SK-N-SH (cell line): ENCODE data around the gene ZSWIM5. TPM values are rescaled to one million over a fixed set of nuclear protein-coding genes. Genes with fewer than 3 reads are reported as not detected.

Source experiments
- CTCF ChIA-PET: fragments of 300-600, 350-600 bp; formaldehyde crosslinking; extraction: SDS; loops from one replicate; lab custom pipeline; 2021; lab: Yijun Ruan, JAX
- POLR2A ChIA-PET: fragments of 350-600 bp; sonication (Branson Sonifier 250); formaldehyde crosslinking; extraction: SDS; loops from one replicate; lab custom pipeline; 2020; ENCODE audit warnings: antibody characterized with exemption, inconsistent platforms; lab: Yijun Ruan, JAX
- DNase-seq: peaks from one replicate; pipeline ENCODE4 v3.0.0; 2012
- H2AFZ ChIP-seq: fragments of 200-600 bp; sonication (generic); 2 replicates; pipeline ENCODE4 v1.8.1; 2016; ENCODE audit warnings: antibody characterized with exemption, mild to moderate bottlenecking, low read depth
- H3F3A ChIP-seq: fragments of 200-600 bp; sonication (generic); replicated peaks from 2 replicates; pipeline ENCODE3; 2016; ENCODE audit warnings: antibody characterized with exemption, mild to moderate bottlenecking; ENCODE audit not compliant: insufficient read depth
- H3K27ac ChIP-seq, 2 experiments: fragments of 200-500 bp in 1 of 2; fragments of 200-600 bp in 1 of 2; sonication (Bioruptor generic) in 1 of 2; sonication (generic), shearing (Covaris generic) in 1 of 2; 2 replicates each; pipeline versions ENCODE4 v1.5.1 to v1.6.1; 2014 to 2016; ENCODE audit warnings: low read depth in 2 of 2, inconsistent platforms in 1 of 2, low read length in 1 of 2, mild to moderate bottlenecking in 1 of 2, mixed read lengths in 1 of 2
- H3K27me3 ChIP-seq: fragments of 200-600 bp; sonication (generic), shearing (Covaris generic); 2 replicates; pipeline ENCODE4 v1.6.1; 2016; ENCODE audit warnings: mixed run types; ENCODE audit not compliant: insufficient read depth
- H3K36me3 ChIP-seq, 2 experiments: fragments of 200-500 bp in 1 of 2; fragments of 200-600 bp in 1 of 2; sonication (Bioruptor generic) in 1 of 2; sonication (generic) in 1 of 2; replicated peaks in 1 of 2; 2 replicates each; pipeline versions ENCODE3 to v1.5.1; 2014 to 2016; ENCODE audit warnings: low read length in 1 of 2, mild to moderate bottlenecking in 1 of 2; ENCODE audit not compliant: insufficient read depth in 2 of 2, control insufficient read depth in 1 of 2
- H3K4me1 ChIP-seq, 2 experiments: fragments of 200-500 bp in 1 of 2; fragments of 200-600 bp in 1 of 2; sonication (Bioruptor generic) in 1 of 2; sonication (generic), shearing (Covaris generic) in 1 of 2; 2 replicates each; pipeline versions ENCODE4 v1.5.1 to v1.6.1; 2014 to 2016; ENCODE audit warnings: low read depth in 1 of 2, low read length in 1 of 2, mixed run types in 1 of 2; ENCODE audit not compliant: insufficient read depth in 2 of 2, control insufficient read depth in 1 of 2
- H3K4me2 ChIP-seq: fragments of 200-600 bp; sonication (generic), shearing (Covaris generic); 2 replicates; pipeline ENCODE4 v1.6.1; 2017; ENCODE audit warnings: mixed run types
- H3K4me3 ChIP-seq, 2 experiments: fragments of 200-500 bp in 1 of 2; fragments of 200-600 bp in 1 of 2; sonication (Bioruptor generic) in 1 of 2; sonication (generic), shearing (Covaris generic) in 1 of 2; 2 replicates each; pipeline versions ENCODE4 v1.5.1 to v1.8.1; 2014 to 2016; ENCODE audit warnings: low read depth in 2 of 2, inconsistent platforms in 1 of 2, low read length in 1 of 2, mild to moderate bottlenecking in 1 of 2, mixed read lengths in 1 of 2, moderate library complexity in 1 of 2
- H3K79me2 ChIP-seq: fragments of 200-600 bp; sonication (generic); 2 replicates; pipeline ENCODE4 v1.8.1; 2017; ENCODE audit warnings: mild to moderate bottlenecking; ENCODE audit not compliant: insufficient read depth
- H3K9ac ChIP-seq: fragments of 200-600 bp; sonication (generic); 2 replicates; pipeline ENCODE4 v1.6.1; 2017; ENCODE audit warnings: mixed run types
- H3K9me2 ChIP-seq: fragments of 200-600 bp; sonication (generic); 2 replicates; pipeline ENCODE4 v1.6.1; 2017; ENCODE audit warnings: mixed run types
- H3K9me3 ChIP-seq: fragments of 200-600 bp; sonication (generic); 2 replicates; pipeline ENCODE4 v1.6.1; 2017; ENCODE audit warnings: mixed run types, mild to moderate bottlenecking, moderate library complexity
- H4K20me1 ChIP-seq: fragments of 200-600 bp; sonication (generic); 2 replicates; pipeline ENCODE4 v1.6.1; 2017; ENCODE audit warnings: mild to moderate bottlenecking, mixed run types; ENCODE audit not compliant: insufficient read depth
- CHD2 ChIP-seq: fragments of 150-350 bp; IDR thresholded peaks from 2 replicates; pipeline ENCODE4 v1.6.1; 2018; ENCODE audit warnings: low read length; ENCODE audit not compliant: partially characterized antibody
- CTCF ChIP-seq: fragments of 200-600 bp; sonication (generic); IDR thresholded peaks from 2 replicates; pipeline ENCODE4 v1.6.1; 2017; ENCODE audit warnings: antibody characterized with exemption, mild to moderate bottlenecking, moderate library complexity
- EP300 ChIP-seq, 2 experiments: IDR thresholded peaks; 2 replicates each; pipeline versions ENCODE4 v1.4.0 to v1.6.1; 2012; ENCODE audit warnings: borderline replicate concordance in 1 of 2, low read depth in 1 of 2, low read length in 1 of 2
- EZH2phosphoT487 ChIP-seq: fragments of 200-600 bp; sonication (generic); IDR thresholded peaks from 2 replicates; pipeline ENCODE4 v1.6.1; 2017; ENCODE audit warnings: low read depth, mixed run types, mild to moderate bottlenecking, antibody characterized with exemption, moderate library complexity, borderline replicate concordance
- FOSL2 ChIP-seq: IDR thresholded peaks from 2 replicates; pipeline ENCODE4 v1.4.0; 2012; ENCODE audit warnings: low read depth, mild to moderate bottlenecking, moderate library complexity, borderline replicate concordance
- FOXM1 ChIP-seq: IDR thresholded peaks from 2 replicates; pipeline ENCODE4 v1.4.0; 2012; ENCODE audit warnings: low read depth, mild to moderate bottlenecking
- IRF3 ChIP-seq: fragments of 150-350 bp; IDR thresholded peaks from 2 replicates; pipeline ENCODE4 v1.6.1; 2016; ENCODE audit warnings: mild to moderate bottlenecking, low read depth, low read length
- JUND ChIP-seq: IDR thresholded peaks from 2 replicates; pipeline ENCODE4 v1.4.0; 2012
- MAX ChIP-seq: IDR thresholded peaks from 2 replicates; pipeline ENCODE4 v1.4.0; 2012; ENCODE audit warnings: low read depth
- NFIC ChIP-seq: IDR thresholded peaks from 2 replicates; pipeline ENCODE4 v1.4.0; 2012; ENCODE audit warnings: borderline replicate concordance
- NRF1 ChIP-seq: IDR thresholded peaks from 2 replicates; pipeline ENCODE4 v1.6.1; 2012; ENCODE audit warnings: low read depth, mild to moderate bottlenecking, low read length
- PBX3 ChIP-seq: IDR thresholded peaks from 2 replicates; pipeline ENCODE4; 2012
- RAD21 ChIP-seq: IDR thresholded peaks from 2 replicates; pipeline ENCODE4 v1.6.1; 2012; ENCODE audit warnings: mild to moderate bottlenecking, low read length
- REST ChIP-seq: IDR thresholded peaks from 2 replicates; pipeline ENCODE4 v1.6.1; 2012; ENCODE audit warnings: mild to moderate bottlenecking, low read depth, low read length, moderate library complexity
- RFX5 ChIP-seq: IDR thresholded peaks from 2 replicates; pipeline ENCODE4 v1.6.1; 2012; ENCODE audit warnings: mild to moderate bottlenecking, improper control_type of control experiment, low read length
- SIN3A ChIP-seq: IDR thresholded peaks from 2 replicates; pipeline ENCODE4 v1.6.1; 2012; ENCODE audit warnings: low read depth, mild to moderate bottlenecking, low read length, moderate library complexity, borderline replicate concordance
- SMC3 ChIP-seq: IDR thresholded peaks from 2 replicates; pipeline ENCODE4 v1.6.1; 2012; ENCODE audit warnings: low read depth, low read length, improper control_type of control experiment
- TAF1 ChIP-seq: IDR thresholded peaks from 2 replicates; pipeline ENCODE4 v1.6.1; 2012; ENCODE audit warnings: low read depth, mild to moderate bottlenecking, low read length, moderate library complexity, borderline replicate concordance
- USF1 ChIP-seq: IDR thresholded peaks from 2 replicates; pipeline ENCODE4 v1.4.0; 2012; ENCODE audit warnings: low read depth, borderline replicate concordance
- WGBS: methylation state at CpG from one replicate; pipeline ENCODE4 v1.1.6; 2017; ENCODE audit warnings: low lambda C conversion rate; 5-methylcytosine and 5-hydroxymethylcytosine counted together
- polyA plus RNA-seq, 3 experiments: library from polyadenylated mRNA; depleted of rRNA; stranded (reverse); fragments of >200 nt; gene quantifications; 2 replicates each; pipeline ENCODE4 v1.2.3, GENCODE V29; 2012

Gene ZSWIM5
- polyA plus RNA-seq, 1 of the 3 experiments (the other 2 are of a cell fraction), result 0.07 TPM

- Histone ChIP-seq H3K4me3 (no peak overlapping the region), H4K20me1 (no peaks in the 10 kb centered on the region), H3K36me3 (no peaks in the 10 kb centered on the region), H3K4me2 (no peak overlapping the region), H3K9me3 (no peaks in the 10 kb centered on the region)
- CTCF ChIA-PET, result no interaction called here
- DNase-seq, result no peak
- no peak for TF ChIP-seq NRF1
- TF ChIP-seq, all 33 proteins: peak for 0
- POLR2A ChIA-PET, result no interaction called here
- Histone ChIP-seq H3K9me2 (no peaks in the 10 kb centered on the region), H3K27ac (no peak overlapping the region), H2AFZ (no peak overlapping the region), H3K27me3 (0 out of 2 replicates have a peak, but pooled peaks cover 14% of the 10 kb centered on the region), H3F3A (peaks cover 10% of the 10 kb centered on the region), H3K79me2 (no peaks in the 10 kb centered on the region), H3K9ac (no peak overlapping the region), H3K4me1 (no peaks in the 10 kb centered on the region; a peak in 1 of 4 replicates)
- WGBS, result 55% methylated on average over 3 of the region's 3 CpGs
Measured at GRCh38 chr1:45200906-45201500, 5.4 kb downstream of the ZSWIM5 start.

- H3K36me3 ChIP-seq, result no peaks in the 10 kb centered on the region
- ChIA-PET POLR2A (no interaction called here), CTCF (no interaction called here)
- H3K27me3 ChIP-seq, result 0 out of 2 replicates have a peak, but pooled peaks cover 13% of the 10 kb centered on the region
- H3K9ac ChIP-seq, result no peak overlapping the region
- no peaks in the 10 kb centered on the region; a peak in 1 of 4 replicates for H3K4me1 ChIP-seq
- no peak for DNase-seq
- H3K9me2 ChIP-seq, result no peaks in the 10 kb centered on the region
- no peaks in the 10 kb centered on the region for H4K20me1 ChIP-seq
- TF ChIP-seq MAX (no peak), IRF3 (no peak), JUND (no peak), USF1 (no peak), RFX5 (no peak), REST (no peak), SMC3 (no peak), CHD2 (no peak), RAD21 (no peak), EZH2phosphoT487 (no peak), SIN3A (no peak), EP300 (IDR thresholded peaks at IDR 0.05; ENCODE audit: borderline replicate concordance in 1 of 2, low read depth in 1 of 2, low read length in 1 of 2) (no peak), FOSL2 (no peak), PBX3 (no peak), TAF1 (no peak), FOXM1 (no peak), NFIC (no peak), CTCF (no peak)
- H3F3A ChIP-seq, result peaks cover 10% of the 10 kb centered on the region
- no peaks in the 10 kb centered on the region for H3K9me3 ChIP-seq
- H2AFZ ChIP-seq, result no peak overlapping the region
- no peaks in the 10 kb centered on the region for H3K79me2 ChIP-seq
- H3K4me2 ChIP-seq, result no peak overlapping the region
- H3K4me3 ChIP-seq, result no peak overlapping the region
- no peak overlapping the region for H3K27ac ChIP-seq
Measured at GRCh38 chr1:45200435-45200834, 6.0 kb downstream of the ZSWIM5 start.
